ENCODE data around the gene RPL41.

- TF ChIP-seq CTCF (IDR thresholded peaks at IDR 0.05) (no peak), EZH2 (IDR thresholded peaks at IDR 0.05) (no peak), EZH2phosphoT487 (IDR thresholded peaks at IDR 0.05) (no peak)
These were observed 2.3 kb upstream of the RPL41 start for GRCh38 chr12:56114084-56114483.

All from neural progenitor cell (in vitro differentiated cells).